GM19463 (cell line): ENCODE results near the gene HELT.
A peak's percentile ranks its signal among the peaks of the same experiment; 100 is the strongest.
"Not testable (repeated sequence)": the region's sequence is repeated elsewhere in the genome, so short reads cannot be mapped to it uniquely, and the experiment has no call there.

Experiments
- ATAC-seq: cut with Tn5 transposase; IDR thresholded peaks from one replicate; pipeline ENCODE4 v1.9.1; 2021; ENCODE audit warnings: mild to moderate bottlenecking, moderate library complexity; ENCODE audit not compliant: unreplicated experiment

Gene HELT, protein sequence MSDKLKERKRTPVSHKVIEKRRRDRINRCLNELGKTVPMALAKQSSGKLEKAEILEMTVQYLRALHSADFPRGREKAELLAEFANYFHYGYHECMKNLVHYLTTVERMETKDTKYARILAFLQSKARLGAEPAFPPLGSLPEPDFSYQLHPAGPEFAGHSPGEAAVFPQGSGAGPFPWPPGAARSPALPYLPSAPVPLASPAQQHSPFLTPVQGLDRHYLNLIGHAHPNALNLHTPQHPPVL

DNA sequence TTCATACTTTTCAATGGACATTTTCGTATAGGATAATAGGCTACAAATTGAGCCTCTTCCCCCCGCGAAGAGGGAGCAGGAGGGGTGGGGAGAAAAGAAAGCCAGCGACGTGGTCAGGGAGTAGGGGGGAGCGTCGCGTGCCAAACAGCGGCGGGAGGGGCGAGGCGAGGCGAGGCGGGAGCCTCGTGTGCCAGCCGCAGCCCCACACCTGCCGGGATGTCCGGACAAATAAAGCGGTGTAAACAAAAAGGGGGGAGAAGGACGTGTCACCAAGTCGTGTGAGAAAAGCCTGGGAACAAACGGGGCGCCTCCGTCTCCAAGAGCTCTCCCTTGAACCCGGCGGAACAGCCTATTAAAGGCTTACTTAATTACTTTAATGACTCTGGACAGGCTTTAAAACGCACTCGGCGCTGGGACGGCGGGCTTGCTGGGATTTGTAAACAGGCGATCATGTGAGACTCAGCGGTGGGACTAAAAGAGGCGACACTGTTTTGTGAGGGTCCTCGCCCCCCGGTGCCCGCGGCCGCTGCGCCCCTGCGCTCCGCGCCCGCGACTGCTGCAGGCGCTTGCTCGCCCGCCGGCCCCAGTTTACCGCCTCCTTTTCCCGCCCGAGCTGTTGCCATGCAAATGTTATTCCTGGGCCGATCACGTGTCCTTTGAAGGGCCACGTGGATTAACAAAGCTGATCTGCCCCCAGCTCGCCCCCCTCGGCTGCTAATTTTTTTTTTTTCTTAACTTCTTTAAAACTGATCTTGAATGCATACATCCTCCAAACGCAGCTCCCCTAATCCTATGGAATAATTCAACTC lies at the start of gene HELT:
HELT (plus strand) TSS at position 527 of the 809 bp plus-strand sequence. CDS start 439 bp downstream, outside the sequence.
- ATAC-seq, result no peak

DNA sequence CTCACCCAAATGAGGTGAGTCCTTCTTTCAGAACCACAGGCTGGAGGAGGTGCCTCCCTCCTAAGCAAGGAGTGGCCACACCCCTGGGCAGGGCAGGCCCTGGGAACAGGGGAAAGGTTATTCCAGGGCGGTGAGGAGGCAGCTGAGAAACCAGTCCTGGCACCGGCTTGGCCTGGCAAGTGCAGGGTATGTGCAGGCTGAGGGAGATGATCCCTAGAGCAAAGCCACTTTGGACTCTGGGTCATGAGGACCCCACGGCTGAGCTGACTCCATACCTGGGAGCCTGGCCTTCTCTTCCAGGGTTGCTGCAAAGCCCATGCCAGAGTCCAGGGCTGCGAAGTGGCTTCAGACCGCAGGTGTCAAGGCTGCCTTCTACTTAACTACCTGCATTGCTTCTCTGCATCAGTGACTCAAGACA lies 49.5 kb upstream of the HELT start:
- ATAC-seq, result no peak

DNA sequence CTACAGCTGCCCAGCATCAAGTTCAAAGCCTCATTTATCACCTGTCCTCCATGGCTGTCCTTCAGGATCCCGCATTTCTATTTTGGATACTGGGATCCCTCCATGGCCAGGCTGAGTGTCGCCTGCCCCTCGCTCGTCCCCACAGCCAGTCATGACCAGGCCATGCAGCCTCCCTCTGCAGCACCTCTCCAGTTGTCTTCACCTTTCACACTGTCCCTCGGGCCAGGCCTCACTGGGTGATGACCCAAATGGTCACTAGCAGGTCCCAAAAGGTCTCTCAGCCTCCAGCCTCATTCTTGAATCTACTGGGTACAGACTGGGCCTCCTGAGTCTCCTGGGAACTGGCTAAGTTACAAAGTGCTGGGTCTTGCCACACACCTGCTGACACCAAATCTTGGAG lies 48.7 kb upstream of the HELT start:
- ATAC-seq, result no peak

DNA sequence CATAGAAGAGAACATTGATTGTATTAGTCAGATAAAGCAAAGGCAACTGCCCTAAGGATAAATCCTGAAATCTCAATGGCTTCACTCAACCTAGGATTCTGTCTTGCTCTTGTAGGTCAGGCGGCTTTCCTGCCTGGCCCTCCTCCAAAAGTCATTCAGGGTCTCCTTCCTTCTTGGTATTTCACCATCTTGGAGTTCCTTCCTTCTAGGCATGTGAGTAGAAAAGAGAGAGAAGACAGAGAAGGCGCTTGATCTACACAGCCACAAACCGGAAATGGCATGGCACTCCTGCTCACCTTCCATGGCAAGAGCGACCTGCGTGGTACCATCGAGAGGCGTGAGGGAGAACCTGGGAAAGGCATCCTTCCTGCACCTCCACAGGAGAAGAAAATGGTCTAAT lies 45.3 kb upstream of the HELT start:
- no peak for ATAC-seq

DNA sequence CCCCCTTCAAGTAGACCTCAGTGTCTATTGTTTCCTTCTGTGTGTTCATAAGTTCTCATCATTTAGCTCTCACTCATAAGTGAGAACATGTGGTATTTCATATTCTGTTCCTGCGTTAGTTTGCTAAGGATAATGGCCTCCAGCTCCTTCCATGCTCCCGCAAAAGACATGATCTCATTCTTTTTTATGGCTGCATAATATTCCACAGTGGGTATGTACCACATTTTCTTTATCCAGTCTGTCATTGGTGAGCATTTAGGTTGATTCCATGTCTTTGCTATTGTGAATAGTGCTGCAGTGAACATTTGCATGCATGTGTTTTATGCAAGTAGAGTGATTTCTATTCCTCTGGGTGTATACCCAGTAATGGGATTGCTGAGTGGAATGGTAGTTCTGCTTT lies 41.9 kb upstream of the HELT start:
- ATAC-seq, result not testable (repeated sequence)

DNA sequence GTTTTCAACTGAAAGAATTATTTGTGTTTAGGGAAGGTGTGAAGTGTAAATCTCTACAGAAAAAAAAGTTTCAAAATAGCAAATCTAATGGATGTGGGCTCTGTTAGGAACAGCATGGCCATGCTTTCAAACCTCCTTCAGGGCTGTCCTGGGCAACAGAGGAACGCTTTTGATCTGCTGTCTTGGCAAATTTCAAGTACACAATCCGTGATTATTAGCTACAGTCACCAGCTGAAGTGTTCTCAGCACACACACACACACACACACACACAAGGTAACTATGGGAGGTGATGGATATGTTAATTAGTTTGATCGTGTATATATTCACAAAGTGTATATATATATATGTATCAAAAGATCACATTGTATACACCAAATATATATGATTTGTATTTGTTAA lies 40.5 kb upstream of the HELT start:
- ATAC-seq, result no peak

DNA sequence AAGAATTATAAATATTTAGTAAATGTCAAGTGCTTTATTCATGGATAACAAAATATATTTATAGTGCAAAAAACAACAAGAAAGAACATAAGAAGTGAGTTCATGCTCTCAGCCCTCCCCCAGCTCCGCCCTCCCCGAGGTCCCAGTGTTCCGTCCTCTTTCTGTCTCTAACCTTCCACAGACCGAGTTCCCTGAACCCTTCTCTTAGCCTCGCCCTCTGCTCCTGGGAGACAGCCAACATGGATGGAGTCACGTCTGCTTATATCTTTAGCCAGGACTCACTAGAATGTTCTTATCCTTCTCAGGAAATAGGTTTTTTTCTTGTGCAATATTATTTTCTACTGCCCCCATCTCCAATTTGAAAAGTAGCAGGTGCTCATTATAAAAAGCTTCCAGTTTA lies 40.1 kb upstream of the HELT start:
- no peak for ATAC-seq

DNA sequence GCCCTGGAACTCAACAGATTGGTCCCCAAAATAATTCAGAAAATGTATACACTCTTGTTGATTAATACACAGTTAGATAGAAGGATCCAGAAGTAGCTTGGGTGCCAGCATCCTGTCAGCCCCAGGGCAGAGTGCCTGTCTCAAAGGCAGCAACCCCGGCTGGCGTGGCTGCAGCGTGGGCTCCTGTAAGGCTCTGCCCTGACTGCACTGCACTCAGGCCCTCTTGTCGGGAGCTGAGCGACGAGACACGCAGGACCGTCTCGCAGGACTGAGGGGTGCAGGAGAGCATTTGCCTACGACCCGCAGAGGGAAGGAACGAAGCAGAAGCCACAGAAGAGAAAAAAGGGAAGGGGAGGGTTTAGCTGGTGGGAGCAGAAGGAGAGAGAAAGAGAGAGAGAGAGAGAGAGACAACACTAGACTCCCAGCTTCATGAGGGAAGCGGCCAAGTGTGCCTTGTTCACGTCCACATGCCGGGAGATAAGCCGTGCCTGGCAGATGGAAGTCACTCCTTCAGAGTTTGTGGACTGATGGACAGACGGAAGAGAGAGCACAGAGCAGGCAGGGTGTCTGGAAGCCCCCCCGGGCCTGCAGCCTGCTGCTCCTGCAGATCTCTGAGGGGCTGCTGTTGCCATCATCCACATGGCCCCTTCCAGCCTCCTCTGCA lies 38.7 kb upstream of the HELT start:
- ATAC-seq, result no peak

DNA sequence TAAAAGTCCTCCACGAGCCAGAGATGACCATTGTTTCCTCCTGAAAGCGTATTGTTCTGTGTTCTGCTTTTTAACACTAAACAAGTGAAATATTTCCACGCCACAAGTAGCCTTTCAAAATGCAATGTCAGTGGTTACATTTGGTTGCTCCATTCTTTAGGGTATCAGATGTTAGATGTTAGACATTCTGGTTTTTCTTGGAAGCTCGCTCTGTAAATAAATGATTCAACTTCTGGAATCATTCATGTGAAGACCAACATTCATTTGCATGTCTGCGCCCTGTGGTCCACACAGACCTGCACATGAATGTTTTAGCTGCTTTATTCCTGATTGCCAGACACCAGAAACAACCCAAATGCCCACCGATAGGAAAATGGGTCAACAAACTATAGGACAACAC lies 38.0 kb upstream of the HELT start:
- ATAC-seq, result no peak

DNA sequence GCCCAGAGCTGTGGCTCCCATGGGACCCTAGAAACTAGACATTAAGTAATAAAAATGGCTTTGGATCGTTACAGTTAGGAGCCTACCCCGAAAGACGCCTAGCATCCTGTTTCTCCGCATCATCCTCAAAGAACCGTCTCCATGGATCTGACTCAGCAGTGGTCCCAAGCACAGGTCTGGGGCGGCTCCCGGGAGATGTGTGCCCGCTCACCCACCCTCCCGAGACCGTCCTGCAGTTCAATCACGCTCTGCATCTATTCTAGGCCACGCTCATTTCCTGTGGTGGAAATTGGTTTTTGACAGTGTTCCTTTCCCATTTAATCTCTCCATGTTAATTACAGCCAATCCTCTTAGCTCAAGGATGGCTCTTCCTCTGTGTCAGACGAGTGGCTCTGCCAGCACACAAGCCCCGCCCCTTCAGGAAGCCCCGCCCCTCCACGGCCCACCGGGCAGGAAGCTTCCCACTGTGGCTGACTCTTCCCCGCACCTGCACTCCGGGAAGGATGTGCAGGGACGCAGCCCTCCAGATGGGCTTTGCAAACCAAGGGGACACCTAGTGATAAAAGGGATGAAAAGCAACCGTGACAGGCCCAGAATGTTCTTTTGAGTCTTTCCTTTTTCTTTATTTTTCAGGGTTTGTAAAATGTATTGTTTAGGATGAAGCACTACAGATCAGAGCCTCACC lies 34.5 kb upstream of the HELT start:
- ATAC-seq, result peak; percentile 74

DNA sequence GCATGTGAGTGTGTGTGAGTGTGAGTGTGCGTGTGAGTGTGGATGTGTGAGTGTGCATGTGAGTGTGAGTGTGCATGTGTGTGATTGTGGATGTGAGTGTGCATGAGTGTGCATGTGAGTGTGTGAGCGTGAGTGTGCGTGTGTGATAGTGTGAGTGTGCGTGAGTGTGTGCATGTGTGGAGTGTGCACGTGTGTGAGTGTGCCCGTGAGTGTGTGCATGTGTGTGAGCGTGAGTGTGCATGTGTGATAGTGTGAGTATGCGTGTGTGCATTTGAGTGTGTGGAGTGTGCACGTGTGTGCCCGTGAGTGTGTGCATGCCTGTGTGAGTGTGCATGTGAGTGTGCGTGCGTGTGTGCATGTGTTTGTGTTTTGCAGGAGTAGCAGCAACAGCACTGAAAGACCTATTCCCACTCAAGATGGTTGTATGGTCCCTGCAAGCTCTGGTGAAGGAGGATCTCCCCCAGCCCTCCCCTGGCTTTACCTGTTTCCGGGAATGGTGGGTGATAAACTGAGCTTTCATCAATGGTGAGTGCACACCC lies 30.7 kb upstream of the HELT start:
- no peak for ATAC-seq

DNA sequence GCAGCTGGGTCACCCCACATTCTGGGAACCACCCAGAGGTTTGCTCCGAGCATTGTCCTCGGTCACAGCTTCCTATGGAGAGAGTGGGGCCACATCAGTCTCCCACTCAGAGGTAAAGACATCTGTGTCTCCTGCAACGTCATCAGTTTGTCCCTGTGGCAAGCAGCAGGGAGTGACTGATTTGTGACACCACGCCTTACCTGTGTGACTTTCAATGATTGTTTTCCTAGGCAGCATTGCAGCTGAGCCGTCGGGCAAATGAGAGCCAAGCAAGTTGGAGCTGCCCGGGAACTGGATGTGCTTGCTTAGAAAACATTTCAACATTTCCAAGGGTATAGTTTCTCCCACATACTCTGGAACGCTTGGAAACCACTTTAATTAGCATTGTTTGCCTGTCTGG lies 29.7 kb upstream of the HELT start:
- no peak for ATAC-seq

DNA sequence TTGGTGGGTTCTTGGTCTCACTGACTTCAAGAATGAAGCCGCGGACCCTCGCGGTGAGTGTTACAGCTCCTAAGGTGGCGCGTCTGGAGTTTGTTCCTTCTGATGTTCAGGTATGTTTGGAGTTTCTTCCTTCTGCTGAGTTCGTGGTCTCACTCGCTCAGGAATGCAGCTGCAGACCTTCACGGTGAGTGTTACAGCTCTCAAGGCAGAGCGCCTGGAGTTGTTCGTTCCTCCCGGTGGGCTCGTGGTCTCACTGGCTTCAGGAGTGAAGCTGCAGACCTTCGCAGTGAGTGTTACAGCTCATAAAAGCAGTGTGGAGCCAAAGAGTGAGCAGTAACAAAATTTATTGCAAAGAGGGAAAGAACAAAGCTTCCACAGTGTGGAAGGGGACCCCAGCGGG lies 29.0 kb upstream of the HELT start:
- ATAC-seq, result not testable (repeated sequence)

DNA sequence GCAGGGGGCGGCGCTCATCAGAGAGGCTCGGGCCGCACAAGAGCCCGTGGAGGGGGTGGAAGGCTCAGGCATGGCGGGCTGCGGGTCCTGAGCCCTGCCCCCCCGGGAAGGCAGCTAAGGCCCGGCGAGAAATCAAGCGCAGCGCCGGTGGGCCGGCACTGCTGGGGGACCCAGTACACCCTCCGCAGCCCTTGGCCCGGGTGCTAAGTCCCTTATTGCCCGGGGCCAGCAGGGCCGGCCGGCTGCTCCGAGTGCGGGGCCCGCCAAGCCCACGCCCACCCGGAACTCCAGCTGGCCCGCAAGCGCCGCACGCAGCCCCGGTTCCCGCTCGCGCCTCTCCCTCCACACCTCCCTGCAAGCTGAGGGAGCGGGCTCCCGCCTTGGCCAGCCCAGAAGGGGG lies 28.2 kb upstream of the HELT start:
- not testable (repeated sequence) for ATAC-seq

DNA sequence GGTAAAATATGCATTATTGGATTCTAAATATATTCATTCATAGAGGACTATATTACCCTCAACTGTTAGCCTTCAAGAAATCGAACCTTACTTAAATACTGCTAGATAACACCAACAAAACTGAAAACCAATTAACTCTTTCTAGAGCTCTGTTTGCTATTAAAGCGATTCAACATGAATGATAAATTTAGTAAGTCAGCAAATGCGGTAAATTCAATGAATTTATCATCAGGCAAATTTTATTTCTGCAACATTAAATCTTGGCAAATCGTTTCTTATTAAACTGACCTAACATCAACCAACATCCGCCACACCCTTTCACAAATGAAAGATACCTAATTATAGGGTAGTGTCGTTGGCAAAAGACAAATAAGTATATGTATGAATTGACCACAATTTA lies 26.4 kb upstream of the HELT start:
- ATAC-seq, result no peak

DNA sequence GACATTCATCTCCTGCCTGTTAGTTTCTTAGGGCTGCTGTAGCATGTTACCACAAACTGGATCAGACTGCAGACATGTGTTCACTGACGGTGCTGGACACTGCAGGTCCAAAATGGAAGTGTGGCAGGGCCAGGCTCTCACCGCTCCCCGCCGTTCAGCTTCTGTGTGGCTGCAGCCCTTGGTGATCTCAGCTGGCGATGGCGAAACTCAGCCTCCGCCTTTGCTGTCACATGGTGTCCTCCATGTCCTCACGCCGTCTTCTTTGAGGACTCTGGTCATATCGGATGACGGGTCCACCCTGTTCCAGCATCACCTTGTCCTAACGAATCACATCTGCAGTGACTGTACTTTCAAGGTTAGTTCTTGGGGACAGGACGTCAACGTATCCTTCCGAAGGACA lies 25.9 kb upstream of the HELT start:
- ATAC-seq, result no peak

DNA sequence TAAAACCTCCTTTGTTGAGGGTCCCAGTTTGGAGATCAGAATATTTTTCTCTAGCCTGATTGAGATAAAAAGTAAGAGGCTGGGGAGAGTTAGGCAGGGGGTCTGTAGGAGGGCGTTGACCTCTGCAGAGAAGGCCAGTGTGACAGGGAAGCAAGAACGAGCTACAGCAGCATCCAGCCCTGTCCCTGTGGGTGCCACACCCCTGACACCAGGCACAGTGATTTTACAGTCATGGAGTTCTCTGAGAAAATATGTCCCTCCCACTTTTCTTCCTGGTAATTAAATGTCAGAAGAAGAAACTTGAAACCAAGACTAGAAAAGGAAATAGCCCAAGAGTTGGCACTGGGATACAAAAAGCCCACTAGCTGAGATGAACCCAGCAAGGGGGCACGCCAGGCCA lies 25.0 kb upstream of the HELT start:
- ATAC-seq, result no peak

DNA sequence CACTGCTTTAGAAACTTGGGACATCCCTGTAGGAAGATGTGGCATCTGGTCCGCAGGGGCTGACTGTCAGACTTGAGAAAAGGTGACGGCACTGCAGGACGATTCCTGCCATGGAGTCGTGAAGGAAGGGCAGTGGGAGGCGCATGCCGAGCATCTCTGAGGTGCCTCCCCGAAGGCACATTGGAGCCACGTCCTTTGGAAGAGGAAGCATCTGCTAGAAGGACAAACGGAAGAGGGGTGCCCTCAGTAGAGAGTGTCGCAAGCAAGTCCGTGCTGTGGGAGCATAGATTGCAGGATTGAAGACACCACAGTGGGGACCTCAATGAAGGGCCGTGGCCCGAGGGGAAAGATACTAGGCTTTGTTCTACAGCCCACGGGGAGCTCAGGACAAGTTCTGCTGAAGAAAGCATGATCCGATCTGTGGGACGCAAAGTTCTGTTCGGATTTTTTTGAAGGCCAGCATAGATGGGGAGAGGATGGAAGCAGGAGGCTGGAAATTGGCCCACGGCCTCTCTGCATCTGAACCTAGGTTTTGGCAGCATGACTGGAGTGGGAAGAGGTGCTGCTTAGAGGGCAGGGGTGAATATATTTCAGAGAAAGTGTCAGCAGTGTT lies 24.2 kb upstream of the HELT start:
- no peak for ATAC-seq

DNA sequence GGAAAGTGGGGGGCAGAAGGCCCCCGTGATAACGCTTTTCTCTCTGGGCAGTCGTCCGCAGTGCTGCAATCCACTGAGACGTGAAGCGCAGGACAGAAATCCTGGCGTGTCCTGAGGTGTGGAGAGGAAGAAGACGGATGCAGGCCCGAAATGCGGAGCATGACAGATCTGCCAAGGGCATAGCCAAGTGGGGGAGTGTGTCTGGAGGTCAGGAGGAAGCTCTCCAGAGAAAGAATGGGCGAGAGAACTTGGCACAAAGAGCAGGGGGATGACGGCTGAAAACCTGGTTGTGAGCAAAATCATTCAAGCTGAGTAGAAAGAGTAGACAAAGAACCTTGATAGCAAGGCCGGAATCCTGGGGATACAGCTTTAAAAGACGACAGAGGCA lies 23.7 kb upstream of the HELT start:
- no peak for ATAC-seq

DNA sequence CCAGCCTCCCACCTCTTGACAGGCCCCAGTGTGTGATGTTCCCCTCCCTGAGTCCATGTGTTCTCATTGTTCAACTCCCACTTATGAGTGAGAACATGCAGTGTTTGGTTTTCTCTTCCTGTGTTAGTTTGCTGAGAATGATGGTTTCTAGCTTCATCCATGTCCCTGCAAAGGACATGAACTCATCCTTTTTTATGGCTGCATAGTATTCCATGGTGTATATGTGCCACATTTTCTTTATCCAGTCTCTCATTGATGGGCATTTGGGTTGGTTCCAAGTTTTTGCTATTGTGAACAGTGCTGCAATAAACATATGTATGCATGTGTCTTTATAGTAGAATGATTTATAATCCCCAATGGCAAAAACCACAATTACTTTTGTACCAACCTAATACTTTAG lies 20.6 kb upstream of the HELT start:
- not testable (repeated sequence) for ATAC-seq

DNA sequence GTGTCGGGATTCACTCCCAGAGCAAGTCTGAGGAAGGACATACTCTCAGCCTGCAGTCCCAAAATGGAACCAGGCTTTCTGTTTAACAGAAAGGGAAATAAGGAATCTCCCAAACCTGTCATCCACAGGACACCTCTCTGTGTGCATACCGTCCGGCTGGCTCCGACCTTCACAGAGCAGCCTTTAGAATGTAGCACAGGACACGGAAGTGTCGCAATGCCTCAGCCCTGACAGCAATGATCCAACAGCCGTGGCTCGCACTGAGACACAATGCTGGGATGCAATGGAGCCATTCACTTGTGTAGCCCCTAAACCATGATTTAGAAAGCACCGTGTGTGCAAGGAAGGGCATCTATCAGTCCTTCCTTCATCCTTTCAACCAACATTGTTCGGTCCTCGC lies 15.5 kb upstream of the HELT start:
- no peak for ATAC-seq
